ENCODE data around the gene KLHDC8B.

Gene KLHDC8B

DNA sequence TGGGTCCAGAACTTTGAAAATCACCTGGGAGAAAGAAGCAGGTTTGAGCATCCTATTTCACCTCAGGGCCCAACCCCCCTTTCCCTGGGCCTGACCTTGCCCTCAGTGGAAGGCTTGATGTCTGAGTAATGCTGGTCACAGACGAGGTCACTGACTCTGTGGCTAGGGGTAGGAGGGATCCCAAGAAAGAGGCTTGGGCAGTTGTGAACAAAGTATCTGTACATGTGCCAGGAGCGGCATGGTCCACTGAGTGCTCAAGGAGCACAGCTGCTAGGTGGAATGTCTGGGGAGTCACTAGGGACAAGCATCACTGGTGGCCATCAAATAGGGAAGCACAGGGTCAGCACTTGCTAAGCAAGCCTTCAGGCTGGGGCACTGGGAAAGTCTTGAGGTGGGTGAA, 12.6 kb upstream of the KLHDC8B start:
- DNase-seq (ENCODE audit: low read depth in 2 of 2), result no peak

DNA sequence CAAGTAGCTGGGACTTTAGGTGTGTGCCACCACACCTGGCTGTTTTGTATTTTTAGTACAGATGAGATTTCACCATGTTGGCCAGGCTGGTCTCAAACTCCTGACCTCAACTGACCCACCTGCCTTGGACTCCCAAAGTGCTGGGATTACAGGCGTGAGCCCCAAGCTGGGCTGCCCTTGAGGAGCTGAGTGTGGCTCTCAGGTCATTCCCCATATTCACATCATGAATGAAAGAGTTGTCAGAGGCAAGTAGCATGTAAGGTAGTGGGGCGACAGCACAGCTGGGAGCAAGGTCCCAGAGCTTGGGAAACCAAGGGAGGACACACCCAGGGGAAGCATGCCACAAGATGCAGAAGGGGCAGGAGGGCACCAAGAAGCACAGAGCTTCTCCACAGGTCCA, 10.2 kb upstream of the KLHDC8B start:
- DNase-seq (ENCODE audit: low read depth in 2 of 2), result no peak

DNA sequence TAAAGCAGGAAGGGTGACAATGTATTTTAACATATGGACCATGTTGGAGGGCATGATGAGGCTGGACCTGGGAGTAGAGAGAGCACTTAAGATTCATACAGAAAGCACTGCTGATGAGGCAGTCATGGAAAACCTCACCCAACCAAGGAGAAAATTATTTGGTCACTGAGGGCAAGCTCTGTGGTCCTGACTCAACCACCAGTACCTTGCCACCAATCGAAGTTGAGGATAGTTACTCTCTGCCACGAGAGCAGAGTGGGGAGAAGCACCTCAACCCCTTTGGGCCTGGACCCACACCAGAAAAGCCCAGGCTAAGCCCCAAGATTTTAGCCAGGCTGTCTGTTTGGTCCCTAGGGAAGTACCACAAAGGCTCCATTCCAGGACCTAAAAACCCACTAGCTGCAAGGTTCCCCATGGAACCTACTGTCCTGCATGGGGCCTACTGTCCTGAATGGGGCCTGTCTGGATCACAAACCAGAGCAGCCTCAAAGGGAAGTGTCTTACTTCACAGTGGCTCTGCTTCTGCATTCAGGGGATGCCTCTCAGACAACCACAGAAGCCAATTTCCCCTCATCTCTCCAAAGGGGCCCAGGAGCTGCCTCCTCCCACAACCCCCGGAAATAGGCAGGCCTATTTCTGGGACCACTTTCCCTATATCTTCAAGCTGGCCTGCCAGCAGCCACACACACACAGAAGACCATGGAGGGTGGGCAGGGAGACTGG, 9.4 kb upstream of the KLHDC8B start:
- no peak for DNase-seq (ENCODE audit: low read depth in 2 of 2)

DNA sequence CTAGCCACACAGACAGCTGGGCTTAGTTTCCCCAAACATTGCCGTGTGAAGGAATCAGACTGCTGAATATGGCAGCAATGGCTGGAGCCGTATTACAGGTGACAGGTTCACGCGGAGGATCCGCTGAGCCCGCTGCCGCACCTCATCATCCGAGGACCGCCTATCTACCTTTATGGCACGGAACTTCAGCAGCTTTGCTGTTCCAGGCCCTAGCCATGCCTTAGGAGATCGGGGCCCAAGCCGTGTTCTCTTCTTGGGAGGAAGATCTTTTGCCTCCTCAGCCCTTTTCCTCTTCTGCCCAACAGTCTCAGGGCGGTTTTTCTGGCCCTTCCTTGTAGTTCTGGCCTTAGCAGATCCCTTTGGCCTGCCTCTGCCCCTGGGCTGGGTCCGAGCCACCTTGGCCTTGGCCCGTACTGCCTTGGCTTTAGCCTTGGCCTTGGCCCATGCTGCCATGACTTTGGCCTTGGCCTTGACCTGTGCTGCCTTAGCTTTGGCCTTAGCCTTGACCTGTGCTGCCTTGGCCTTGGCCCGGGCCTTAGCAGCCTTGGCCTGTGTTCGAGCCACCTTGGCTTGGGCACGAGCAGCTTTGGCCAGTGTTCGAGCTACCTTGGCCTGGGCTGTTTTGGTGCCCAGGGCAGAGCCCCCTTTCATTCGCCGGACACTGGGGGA, 8.5 kb upstream of the KLHDC8B start:
- DNase-seq (ENCODE audit: low read depth in 2 of 2), result no peak

DNA sequence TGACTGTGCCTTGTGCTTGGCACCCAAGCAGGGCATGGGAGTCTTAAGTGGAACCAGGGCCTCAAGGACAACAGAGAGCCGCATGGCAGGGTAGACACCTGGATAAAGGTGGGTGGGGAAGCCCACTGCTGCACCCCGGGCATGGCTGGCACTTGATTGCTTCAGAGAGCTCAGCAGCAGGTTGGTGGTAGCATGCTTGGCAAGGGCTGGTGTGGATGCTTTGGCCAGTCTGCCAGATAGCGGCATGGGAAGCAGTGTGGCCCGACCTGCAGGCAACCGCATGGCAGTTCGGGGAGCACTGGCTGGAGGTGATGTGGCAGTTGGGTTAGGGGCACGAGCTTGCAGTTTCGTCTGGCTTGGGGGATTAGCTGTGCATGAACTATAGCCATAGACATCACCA, 7.8 kb upstream of the KLHDC8B start:
- DNase-seq (ENCODE audit: low read depth in 2 of 2), result no peak

DNA sequence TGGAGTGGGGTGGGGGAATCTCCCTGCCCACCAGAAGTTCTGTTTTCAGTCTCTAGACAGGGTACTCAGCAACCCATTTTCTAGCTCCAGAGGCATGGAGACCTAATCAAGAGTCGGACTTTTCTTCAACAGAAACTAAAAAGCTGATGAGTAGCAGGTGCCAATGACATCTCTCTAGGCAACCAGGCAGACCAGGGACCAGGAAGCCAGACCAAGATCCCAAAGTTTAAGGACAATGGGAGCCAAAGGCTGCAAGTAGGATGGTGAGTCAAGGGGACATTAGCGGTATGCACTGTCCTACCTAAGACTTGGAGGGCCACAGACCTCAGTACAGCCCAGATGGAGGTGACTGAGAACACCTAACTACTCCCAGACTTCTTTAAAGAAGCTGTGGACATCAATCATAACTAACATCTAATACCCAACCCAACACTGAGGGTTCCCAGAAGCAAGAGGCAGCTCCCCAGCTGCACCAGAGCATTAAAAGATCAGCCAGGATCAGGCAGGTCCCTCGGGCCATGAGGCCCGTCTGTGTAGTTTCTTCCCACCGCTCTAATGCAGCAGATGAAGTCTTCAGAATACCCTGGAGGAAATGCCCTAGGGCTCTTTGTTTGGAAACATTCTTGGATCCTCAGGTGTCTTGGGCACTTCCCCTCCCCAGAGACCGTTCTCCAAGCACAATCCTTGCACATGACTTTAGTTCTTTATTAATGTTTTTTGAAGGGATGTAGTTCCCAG, 6.2 kb upstream of the KLHDC8B start:
- DNase-seq (ENCODE audit: low read depth in 2 of 2), result no peak

DNA sequence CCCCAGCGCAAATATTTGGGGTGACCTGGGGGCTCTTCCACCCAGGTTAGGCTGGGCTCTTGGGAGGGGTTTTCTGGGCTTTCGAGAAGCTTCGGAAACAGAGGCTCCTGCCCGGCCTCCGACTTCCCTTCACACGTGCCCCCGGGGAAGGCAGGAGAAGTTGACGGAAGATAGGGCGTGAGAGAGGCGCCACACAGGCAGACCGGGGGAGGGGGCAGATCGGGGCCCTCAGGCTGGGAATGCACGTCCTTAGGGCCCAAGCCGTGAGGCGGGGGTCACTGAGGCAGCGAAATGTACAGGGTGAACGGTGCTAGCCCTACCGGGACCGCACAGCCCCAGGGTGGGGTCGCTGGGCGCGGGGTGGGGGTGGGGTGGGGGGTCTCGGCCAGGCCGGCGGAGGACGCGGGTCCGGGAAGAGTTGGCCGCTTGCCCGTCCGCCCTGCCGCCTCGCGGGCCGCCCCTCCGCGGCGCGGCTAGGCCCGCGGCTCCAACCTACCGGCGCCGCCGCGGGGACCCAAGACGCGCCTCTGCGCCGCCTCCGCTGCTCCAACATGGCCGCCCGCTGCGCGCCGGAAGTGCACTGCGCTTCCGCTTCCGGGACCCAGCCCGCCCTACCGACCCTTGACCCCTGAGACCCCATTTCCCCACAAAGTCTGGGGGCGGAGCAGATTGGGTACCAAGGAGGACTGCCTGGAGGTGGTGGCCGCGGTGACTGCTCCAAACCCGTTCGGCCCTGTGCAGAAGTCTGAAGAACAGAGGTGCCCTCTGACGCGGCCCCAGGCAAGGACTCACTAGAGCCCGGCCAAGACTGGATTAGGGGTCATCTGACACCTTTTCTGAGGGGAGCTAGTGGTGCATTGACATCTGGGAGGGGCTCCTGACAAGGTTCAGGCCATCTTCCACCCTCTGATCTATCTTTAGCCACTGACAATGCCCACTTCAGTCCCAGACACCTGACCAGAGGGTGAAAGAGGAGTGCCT, 5.3 kb upstream of the KLHDC8B start, which contains the start of gene CCDC71:
Gene CCDC71, minus strand, starts transcription at position 561 of the 981 bp plus-strand sequence. CDS start 2,123 bp downstream, outside the sequence.
- DNase-seq (ENCODE audit: low read depth in 2 of 2), result peak; percentile 56 to 70

DNA sequence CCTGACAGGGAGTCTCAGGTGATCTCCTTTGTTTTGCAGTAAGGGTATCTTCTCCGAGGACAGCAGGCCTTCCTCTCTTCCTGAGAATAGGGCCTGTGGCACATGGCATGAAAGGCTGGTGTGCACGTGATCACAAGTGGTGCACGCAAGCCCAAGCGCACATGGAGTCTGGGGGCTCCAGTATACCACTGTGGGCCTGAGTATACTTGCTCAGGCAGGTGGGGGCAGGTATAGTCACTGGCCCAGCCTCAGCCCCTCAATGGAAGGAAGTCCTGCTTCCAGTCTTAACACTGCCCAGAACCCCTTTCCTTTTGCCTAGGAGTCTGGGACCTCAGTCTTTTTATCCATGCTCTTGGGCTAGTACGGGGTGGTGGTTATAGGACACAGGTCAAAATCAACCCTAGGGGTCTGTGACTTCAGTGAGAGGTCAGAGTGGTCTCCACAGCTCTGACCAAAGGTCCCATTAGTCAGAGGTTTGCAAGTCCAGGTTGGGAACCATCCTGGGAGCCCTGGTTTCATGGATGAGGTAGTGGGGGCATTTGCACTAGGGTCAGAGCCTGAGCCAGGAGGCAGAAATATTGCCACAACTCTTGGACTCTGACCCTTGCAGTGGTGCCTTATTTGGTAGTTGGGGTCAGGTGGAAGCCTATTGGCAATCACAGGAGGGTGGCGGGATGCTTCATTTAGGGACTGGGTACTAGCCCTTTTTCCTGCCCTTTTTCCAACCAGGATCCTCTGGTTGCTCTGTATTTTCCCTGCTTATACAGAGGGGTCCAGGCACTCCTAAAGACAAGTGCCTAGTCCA, 4.4 kb upstream of the KLHDC8B start:
- no peak for DNase-seq (ENCODE audit: low read depth in 2 of 2)

DNA sequence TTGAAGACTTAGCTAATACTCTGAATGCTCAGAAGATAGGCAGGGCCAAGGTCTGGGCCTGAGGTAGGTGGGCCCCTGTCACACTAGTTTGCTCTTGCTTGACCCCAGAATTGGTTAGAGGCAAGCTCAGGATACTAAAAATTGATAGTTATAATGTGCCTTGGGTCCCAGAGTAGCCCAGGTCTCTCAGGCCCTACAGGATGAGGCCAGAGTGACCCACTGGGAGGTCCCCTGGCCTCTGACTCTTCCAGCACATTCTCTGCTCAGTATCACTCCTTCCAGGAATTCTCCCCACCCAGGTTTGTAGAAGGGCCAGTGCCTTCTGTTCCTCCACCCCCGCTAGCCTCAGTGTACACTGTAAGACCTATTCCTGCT, 667 bp upstream of the KLHDC8B start:
- no peak for DNase-seq (ENCODE audit: low read depth in 2 of 2)

DNA sequence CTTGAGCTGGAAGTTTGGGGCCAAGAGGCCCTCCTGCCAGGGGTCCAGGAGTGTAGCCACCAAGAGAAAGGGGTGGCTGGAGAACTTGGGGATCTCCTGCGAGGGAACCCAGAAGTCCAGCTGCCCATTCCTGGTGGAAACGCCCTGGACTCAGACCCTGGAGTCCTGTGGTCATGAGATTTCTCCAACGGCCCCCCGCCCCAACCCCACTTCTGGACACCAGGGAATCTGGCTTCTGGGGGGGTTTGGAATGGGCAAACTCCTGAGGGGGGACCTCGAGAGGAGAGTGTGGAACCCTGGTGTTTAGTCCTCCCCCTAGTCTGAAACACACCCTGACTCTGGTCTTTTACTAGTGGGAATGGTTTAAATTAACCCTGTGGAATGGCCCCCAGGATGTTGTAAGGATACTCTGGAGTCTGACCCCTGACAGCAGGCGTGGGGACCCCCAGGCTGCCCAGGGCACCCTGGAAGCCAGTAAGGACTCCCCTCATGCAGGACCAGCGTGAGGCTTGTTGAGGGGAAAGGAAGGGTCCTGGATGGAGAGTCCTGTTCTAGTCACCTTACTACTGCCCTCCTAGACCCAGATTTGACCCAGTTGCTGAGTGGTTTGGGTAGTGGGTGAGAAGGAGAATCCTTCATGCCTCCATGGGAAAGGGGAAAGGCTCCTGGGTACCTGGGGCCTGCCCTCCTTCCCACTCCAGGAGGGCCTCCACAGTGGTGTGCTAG, 540 bp downstream of the KLHDC8B start:
- DNase-seq (ENCODE audit: low read depth in 2 of 2), result no peak

DNA sequence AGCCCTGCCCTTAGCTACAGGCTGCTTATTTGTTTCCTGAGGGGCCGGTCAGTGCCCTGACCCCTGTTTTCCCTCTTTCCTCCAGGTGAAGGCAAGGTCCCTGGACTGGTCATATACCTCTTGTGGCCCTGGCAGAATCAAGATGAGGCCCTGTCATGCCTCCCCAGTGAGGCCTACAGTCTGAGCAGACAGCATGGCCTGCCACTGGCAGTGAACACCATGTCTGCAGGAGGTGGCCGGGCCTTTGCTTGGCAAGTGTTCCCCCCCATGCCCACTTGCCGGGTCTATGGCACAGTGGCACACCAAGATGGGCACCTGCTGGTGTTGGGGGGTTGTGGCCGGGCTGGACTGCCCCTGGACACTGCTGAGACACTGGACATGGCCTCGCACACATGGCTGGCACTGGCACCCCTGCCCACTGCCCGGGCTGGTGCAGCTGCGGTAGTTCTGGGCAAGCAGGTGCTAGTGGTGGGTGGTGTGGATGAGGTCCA, 1.2 kb downstream of the KLHDC8B start:
- no peak for DNase-seq (ENCODE audit: low read depth in 2 of 2)

DNA sequence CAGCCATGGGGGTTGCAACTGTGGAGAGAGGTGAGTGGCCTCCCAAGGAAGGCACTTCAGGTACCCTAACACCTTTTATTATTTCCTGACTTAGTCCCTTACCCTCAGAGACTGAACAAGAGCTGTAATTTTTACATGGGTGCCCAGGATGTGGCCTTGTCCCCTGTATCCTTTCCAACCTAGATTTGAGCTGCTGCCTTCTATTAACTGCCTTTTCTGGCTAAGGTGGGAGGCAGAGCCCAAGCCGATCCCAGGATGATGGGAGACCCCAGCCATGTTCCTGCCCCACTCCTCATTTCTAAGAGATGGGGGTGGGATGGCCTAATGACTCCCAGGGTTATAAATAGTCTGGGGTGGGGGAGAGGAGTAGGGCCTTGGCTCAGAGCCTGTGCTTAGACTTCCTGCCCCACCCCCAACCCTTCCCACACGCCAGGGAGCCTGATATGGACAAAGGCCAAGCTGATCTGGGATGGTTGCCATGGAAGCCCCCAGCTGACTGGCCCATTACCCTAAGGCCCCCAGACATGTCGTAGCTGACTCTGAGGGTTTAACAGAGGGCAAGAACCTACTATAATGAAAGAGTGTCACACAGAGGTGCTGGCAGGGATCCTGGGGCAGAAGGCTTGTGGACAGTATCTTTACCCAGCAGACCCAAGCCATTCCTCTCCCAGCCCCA, 1.9 kb downstream of the KLHDC8B start:
- no peak for DNase-seq (ENCODE audit: low read depth in 2 of 2)

DNA sequence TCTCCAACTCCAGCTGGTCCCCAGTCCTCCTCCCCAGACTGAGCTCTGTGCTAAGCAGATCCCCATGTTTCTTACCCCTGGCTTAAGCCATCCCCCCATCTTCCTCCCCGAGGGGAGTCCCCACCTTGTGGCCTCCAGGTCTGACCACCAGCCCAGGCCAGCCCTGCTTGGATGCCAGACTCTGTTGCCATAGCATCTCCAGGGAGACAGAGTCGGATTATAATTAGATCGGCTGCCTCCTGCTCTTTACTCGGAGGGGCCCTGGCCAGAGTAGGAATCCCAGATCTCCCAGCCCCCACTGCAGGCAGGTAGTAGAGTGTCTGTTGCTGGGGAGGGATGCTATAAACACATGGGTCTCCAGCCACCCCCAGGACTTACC, 2.4 kb downstream of the KLHDC8B start:
- no peak for DNase-seq (ENCODE audit: low read depth in 2 of 2)

DNA sequence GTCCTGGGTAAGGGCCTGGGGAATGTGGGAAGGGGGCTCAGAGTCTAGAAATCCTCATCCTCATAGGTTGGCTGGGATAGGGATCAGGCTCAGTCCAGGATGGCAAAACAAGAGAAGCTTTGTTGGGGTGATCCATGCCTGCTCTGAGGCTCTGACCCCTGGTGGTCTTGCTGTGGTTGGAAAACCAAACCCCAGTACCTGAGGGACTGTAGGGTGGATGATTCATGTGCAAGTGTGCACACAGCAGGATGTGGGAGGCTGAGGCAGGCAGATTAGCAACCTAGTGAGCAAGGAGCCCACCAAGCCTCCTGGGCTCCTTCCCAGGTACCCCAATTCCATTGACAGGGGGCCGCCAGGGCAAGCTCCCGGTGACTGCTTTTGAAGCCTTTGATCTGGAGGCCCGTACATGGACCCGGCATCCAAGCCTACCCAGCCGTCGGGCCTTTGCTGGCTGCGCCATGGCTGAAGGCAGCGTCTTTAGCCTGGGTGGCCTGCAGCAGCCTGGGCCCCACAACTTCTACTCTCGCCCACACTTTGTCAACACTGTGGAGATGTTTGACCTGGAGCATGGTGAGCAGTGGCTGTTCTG, 3.1 kb downstream of the KLHDC8B start:
- DNase-seq (ENCODE audit: low read depth in 2 of 2), result no peak

DNA sequence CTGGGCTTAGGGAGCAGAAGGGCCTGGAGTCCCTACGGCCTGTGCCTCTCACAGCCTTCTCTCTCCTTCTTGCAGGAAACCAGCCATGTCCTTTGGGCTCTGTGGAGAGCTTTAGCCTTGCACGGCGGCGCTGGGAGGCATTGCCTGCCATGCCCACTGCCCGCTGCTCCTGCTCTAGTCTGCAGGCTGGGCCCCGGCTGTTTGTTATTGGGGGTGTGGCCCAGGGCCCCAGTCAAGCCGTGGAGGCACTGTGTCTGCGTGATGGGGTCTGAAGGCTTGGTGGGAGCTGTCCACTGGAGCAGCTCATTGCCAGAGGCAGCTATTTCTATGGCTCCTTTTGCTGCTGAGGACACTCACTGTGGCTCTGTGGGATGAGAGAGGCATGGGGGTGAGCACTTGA, 4.1 kb downstream of the KLHDC8B start:
- no peak for DNase-seq (ENCODE audit: low read depth in 2 of 2)

DNA sequence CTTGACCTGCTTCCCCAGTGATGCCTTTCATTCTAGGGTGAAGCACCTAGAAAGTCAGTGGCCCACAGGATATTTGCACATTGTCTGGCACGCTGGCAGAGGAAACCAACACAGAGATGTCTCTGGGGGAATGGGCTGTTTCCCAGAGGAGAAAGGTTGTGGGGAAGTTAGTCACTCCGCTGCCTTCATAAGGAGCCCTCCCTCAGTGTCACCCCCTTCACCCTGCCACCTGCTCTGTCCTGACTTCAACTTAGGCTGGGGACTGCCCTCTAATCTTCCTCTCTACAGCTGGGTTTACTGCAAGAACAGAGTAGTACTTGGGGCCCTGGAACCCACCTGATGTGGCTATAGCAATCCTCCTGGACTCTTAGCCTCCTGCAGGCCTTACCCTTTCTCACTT, 5.7 kb downstream of the KLHDC8B start:
- DNase-seq (ENCODE audit: low read depth in 2 of 2), result no peak

DNA sequence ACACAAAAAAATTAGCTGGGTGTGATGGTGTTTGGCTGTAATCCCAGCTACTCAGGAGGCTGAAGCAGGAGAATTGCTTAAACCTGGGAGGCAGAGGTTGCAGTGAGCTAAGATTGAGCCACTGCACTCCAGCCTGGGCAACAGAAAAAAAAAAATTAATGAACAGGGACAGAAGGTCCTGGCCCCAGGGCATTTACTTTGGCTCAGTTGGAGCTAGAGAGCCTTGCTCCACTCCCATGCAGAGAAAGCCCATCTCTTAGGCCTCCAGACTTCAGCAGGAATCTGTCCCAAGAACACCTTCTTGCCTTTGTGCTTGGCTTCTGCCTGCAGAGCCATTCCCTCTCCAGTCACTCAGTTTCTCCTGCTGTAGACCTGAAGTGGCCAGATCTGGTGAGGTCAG, 8.7 kb downstream of the KLHDC8B start:
- no peak for DNase-seq (ENCODE audit: low read depth in 2 of 2)

DNA sequence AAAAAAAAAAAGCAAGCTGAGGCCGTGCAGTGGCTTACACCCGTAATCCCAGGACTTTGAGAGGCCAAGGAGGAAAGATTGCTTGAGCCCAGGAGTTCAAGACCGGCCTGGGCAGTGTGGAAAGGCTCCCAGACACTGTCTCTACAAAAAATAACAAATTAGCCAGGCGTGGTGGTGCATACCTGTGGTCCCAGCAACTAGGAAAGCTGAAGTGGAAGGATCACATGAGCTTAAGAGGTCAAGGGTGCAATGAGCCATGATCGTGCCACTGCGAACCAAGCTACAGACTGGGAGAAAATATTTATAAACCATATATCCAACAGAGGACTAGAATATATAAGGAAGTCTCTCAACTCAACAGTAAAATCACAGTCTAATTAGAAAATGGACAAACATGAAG, 10.0 kb downstream of the KLHDC8B start:
- DNase-seq (ENCODE audit: low read depth in 2 of 2), result no peak

DNA sequence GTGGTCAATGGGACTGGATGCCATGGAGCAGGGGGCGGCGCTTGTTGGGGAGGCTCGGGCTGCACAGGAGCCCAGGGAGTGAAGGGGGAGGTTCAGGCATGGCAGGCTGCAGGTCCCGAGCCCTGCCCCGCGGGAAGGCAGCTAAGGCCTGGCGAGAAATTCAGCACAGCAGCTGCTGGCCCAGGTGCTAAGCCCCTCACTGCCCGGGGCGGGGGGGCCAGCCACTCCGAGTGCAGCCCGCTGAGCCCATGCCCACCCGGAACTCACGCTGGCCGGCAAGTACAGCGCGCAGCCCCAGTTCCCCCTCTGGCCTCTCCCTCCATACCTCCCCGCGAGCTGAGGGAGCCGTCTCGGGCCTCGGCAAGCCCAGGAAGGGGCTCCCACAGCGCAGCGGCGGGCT, 11.3 kb downstream of the KLHDC8B start:
- no peak for DNase-seq (ENCODE audit: low read depth in 2 of 2)
